ENCODE results near the gene RWDD4.

The RWDD4 gene

GRCh38 chr4:183599284-183599683 lies 59.7 kb downstream of the RWDD4 start:
- no peak for DNase-seq

GRCh38 chr4:183596067-183596757 lies 62.8 kb downstream of the RWDD4 start:
- no peak for DNase-seq

- no peak for DNase-seq
Measured at GRCh38 chr4:183594823-183595222, 64.2 kb downstream of the RWDD4 start.

- no peak for DNase-seq
Measured at GRCh38 chr4:183591301-183591700, 67.7 kb downstream of the RWDD4 start.

Data from activated T-cell treated with anti-CD3 and anti-CD28 coated beads, Interleukin-2, amount 50 U/mL, for 48 hours (primary cell).